Activated T-cell treated with anti-CD3 and anti-CD28 coated beads, Interleukin-2, amount 50 U/mL, for 72 hours (primary cell): ENCODE data around the gene CELA2A. TPM values are rescaled to one million over a fixed set of nuclear protein-coding genes. Genes with fewer than 3 reads are reported as not detected.
A peak's percentile ranks its signal among the peaks of the same experiment; 100 is the strongest.

Experiments
- ATAC-seq, 2 donors: fragments of 150-1000 bp; cut with Tn5 transposase; replicated peaks in 1 of 2; 2 replicates each; pipeline ENCODE4 v1.10.0; 2021; ENCODE audit warnings: moderate library complexity in 2 of 2, mild to moderate bottlenecking in 1 of 2
- DNase-seq, 2 donors: peaks; one replicate each; pipeline ENCODE4 v3.0.0; 2021 to 2022; ENCODE audit warnings: mixed read lengths in 1 of 2
- H3K27ac Mint-ChIP-seq: one replicate; pipeline ENCODE4 v1.8.0; 2022; ENCODE audit warnings: mild to moderate bottlenecking, moderate library complexity, mixed read lengths
- H3K27me3 Mint-ChIP-seq: one replicate; pipeline ENCODE4 v1.8.0; 2022; ENCODE audit warnings: low read depth, mixed read lengths
- H3K36me3 Mint-ChIP-seq, 2 donors: one replicate each; pipeline ENCODE4 v1.8.0; 2022; ENCODE audit warnings: mixed read lengths in 2 of 2, mild to moderate bottlenecking in 1 of 2; ENCODE audit not compliant: insufficient read depth in 2 of 2
- H3K4me1 Mint-ChIP-seq: one replicate; pipeline ENCODE4 v1.8.0; 2022; ENCODE audit warnings: low read depth, mixed read lengths
- H3K4me3 Mint-ChIP-seq, 2 donors: one replicate each; pipeline ENCODE4 v1.8.0; 2022; ENCODE audit warnings: mild to moderate bottlenecking in 2 of 2, mixed read lengths in 2 of 2, moderate library complexity in 2 of 2
- H3K9me3 Mint-ChIP-seq, 2 donors: one replicate each; pipeline ENCODE4 v1.8.0; 2022; ENCODE audit warnings: mixed read lengths in 2 of 2
- total RNA-seq, 2 donors: library from RNA; stranded (reverse); gene quantifications; one replicate each; pipeline ENCODE4 v1.2.3, GENCODE V29; 2022

Gene CELA2A
- total RNA-seq: not detected

GRCh38 chr1:15456313-15456954, at the start of gene CELA2A:
Gene CELA2A (plus strand): TSS chr1:15456732. CDS start chr1:15456754, 22 bp downstream.
- no peaks in the 10 kb centered on the region for H3K36me3 Mint-ChIP-seq
- H3K27ac Mint-ChIP-seq: no peak within 1 kb of the TSS
- peaks cover 7% of the 10 kb centered on the region for H3K27me3 Mint-ChIP-seq
- no peak within 1 kb of the TSS for H3K4me3 Mint-ChIP-seq
- H3K9me3 Mint-ChIP-seq: no peaks in the 10 kb centered on the region
- H3K4me1 Mint-ChIP-seq: no peaks in the 10 kb centered on the region
- ATAC-seq (no peak), DNase-seq (no peak)

DNA sequence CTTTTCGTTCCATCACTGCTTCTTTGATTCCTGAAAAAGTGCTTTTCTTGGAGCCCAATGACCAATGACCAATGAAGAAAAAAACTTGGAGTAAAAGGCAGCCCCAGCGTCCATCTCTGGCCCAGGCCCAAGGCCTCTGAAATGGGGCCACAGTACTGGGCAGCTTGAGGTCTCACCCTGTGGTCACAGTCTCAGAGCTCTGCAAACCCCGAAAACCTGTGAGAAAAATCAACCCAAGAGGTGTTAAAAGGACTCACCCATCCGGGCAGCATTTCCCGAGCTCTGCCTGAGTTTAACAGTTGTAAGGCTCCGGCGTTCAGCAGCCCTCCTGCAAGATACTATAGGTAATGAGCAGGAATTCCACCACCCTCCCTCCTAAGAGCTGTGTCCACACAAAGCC, 49.0 kb upstream of the CELA2A start:
- H3K9me3 Mint-ChIP-seq: no peaks in the 10 kb centered on the region
- ATAC-seq (no peak), DNase-seq (no peak)
- H3K27ac Mint-ChIP-seq: no peak overlapping the region
- H3K4me1 Mint-ChIP-seq: peaks cover 24% of the 10 kb centered on the region
- H3K36me3 Mint-ChIP-seq: peaks cover 0 to 3% of the 10 kb centered on the region in 2 donors
- peak overlapping the region in 1 of 2 donors; percentile 17 for H3K4me3 Mint-ChIP-seq
- H3K27me3 Mint-ChIP-seq: peaks cover 23% of the 10 kb centered on the region

- H3K27me3 Mint-ChIP-seq: peaks cover 23% of the 10 kb centered on the region
- no peak for ATAC-seq
Observed at GRCh38 chr1:15408890-15409387, 47.6 kb upstream of the CELA2A start.

GRCh38 chr1:15409388-15410222, 46.9 kb upstream of the CELA2A start, which contains the start of gene EFHD2:
Gene EFHD2 (plus strand): TSS chr1:15409888. CDS start chr1:15409972, 84 bp downstream.
- Mint-ChIP-seq H3K9me3 (no peaks in the 10 kb centered on the region), H3K4me3 (peak within 1 kb of the TSS; percentile 95 to 96), H3K4me1 (peaks cover 42% of the 10 kb centered on the region), H3K36me3 (peaks cover under 1 to 3% of the 10 kb centered on the region in 2 donors), H3K27ac (peak within 1 kb of the TSS; percentile 88), H3K27me3 (peaks cover 23% of the 10 kb centered on the region)
- DNase-seq (peak; percentile 88 to 89), ATAC-seq (peak; percentile 88 to 91)

More at GRCh38 chr1:15408890-15409387, 47.6 kb upstream of the CELA2A start:
- DNase-seq: no peak
- Mint-ChIP-seq H3K9me3 (no peaks in the 10 kb centered on the region), H3K4me3 (peak overlapping the region; percentile 95 to 96), H3K4me1 (peaks cover 35% of the 10 kb centered on the region), H3K27ac (no peak overlapping the region), H3K36me3 (peaks cover 0 to 3% of the 10 kb centered on the region in 2 donors)

- Mint-ChIP-seq H3K4me1 (peaks cover 49% of the 10 kb centered on the region), H3K36me3 (peaks cover 3 to 4% of the 10 kb centered on the region in 2 donors), H3K27me3 (peaks cover 23% of the 10 kb centered on the region), H3K9me3 (no peaks in the 10 kb centered on the region), H3K4me3 (peak overlapping the region; percentile 95 to 96), H3K27ac (peak overlapping the region; percentile 88)
- no peak for DNase-seq
- ATAC-seq: no peak
Observed at GRCh38 chr1:15410223-15410883, 46.2 kb upstream of the CELA2A start.

GRCh38 chr1:15410884-15411245, 45.7 kb upstream of the CELA2A start:
- H3K4me3 Mint-ChIP-seq: peak overlapping the region; percentile 95 to 96
- peaks cover 23% of the 10 kb centered on the region for H3K27me3 Mint-ChIP-seq
- peaks cover 3 to 4% of the 10 kb centered on the region in 2 donors for H3K36me3 Mint-ChIP-seq
- peak overlapping the region; percentile 88 for H3K27ac Mint-ChIP-seq
- ATAC-seq (no peak), DNase-seq (peak in 1 of 2 donors; percentile 25)
- H3K4me1 Mint-ChIP-seq: peaks cover 54% of the 10 kb centered on the region
- H3K9me3 Mint-ChIP-seq: no peaks in the 10 kb centered on the region

GRCh38 chr1:15411593-15412137, 44.9 kb upstream of the CELA2A start:
- peak; percentile 61 to 62 for DNase-seq
- Mint-ChIP-seq H3K4me3 (peak overlapping the region; percentile 95 to 96), H3K27ac (peak overlapping the region; percentile 73), H3K4me1 (peaks cover 62% of the 10 kb centered on the region), H3K9me3 (no peaks in the 10 kb centered on the region), H3K27me3 (peaks cover 22% of the 10 kb centered on the region), H3K36me3 (peaks cover 3 to 4% of the 10 kb centered on the region in 2 donors)
- ATAC-seq: peak; percentile 39 to 46

GRCh38 chr1:15412175-15412800, 44.2 kb upstream of the CELA2A start:
- ATAC-seq (peak; percentile 66 to 72), DNase-seq (peak; percentile 68 to 72)
- Mint-ChIP-seq H3K4me1 (peaks cover 69% of the 10 kb centered on the region), H3K9me3 (no peaks in the 10 kb centered on the region), H3K36me3 (peaks cover 3 to 4% of the 10 kb centered on the region in 2 donors), H3K27ac (peak overlapping the region; percentile 73), H3K27me3 (peaks cover 16% of the 10 kb centered on the region), H3K4me3 (peak overlapping the region; percentile 95 to 96)

DNA sequence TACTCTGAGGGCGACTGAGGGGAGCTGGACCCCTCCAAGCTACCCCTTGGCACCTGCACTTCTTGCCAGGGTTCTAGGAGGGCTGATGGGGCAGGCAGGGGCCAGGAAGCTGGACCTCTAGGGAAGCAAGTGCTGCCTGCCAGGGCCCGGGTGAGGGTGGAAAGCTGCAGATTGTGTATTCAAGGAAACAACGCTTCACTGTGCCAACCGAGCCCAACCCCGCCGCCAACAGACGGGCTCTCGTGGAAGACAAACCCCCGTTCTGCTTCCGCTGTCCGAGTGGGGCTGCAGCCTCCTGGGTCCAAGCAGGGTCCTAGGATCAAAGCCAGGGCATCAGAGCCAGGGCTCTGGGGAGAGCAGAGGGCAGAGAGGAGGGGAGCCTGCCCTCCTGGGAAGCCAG, 43.7 kb upstream of the CELA2A start:
- Mint-ChIP-seq H3K4me1 (peaks cover 74% of the 10 kb centered on the region), H3K9me3 (no peaks in the 10 kb centered on the region), H3K36me3 (peaks cover 3 to 4% of the 10 kb centered on the region in 2 donors), H3K4me3 (peak overlapping the region; percentile 95 to 96), H3K27ac (no peak overlapping the region), H3K27me3 (peaks cover 11% of the 10 kb centered on the region)
- no peak for DNase-seq
- ATAC-seq: no peak

DNA sequence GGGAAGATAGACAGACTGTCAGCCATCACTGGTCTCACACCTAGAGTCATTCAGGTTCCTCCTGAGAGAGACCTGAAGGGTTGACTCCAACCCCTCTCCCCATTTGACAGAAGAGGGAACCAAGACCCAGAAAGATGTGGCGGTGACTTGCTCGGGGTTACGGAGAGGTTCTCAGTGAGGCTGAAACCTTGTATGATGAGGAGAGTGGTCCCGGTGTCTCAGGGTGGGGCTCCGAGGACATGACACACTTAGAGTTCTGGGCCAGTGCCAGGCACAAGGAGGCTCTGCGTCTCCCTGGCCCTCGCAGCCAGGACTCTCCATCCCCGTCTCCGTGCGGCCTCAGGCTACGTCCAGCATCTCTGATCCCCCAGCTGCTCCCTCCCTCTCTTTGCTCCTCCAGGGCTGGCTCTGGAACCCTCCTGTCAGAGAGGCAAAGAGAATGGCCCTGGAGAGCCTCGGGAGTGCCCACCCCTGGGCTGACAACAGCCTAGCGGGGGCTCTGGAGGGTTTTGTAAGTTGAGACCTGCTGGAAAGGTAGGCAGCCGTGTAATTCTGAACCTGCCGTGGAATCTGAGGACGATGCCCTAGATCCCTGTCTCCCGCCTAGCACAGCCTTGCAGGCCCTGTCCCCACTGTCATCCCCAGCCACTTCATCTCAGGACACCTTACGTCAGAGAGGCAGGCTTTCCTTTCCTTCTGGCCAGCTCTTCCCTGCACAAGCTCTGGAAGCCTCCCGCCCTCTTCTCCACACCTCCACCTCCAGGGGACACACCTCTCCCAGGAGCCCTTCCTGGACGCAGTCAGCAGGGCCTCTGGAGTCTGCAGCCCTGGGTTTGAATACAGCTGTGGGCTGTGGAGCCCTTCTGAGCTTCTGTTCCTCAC, 42.7 kb upstream of the CELA2A start:
- Mint-ChIP-seq H3K9me3 (no peaks in the 10 kb centered on the region), H3K4me3 (no peak overlapping the region), H3K27ac (no peak overlapping the region), H3K36me3 (peaks cover 3 to 4% of the 10 kb centered on the region in 2 donors), H3K4me1 (peaks cover 76% of the 10 kb centered on the region), H3K27me3 (peaks cover 5% of the 10 kb centered on the region)
- DNase-seq (no peak), ATAC-seq (no peak)

GRCh38 chr1:15414445-15414983, 42.0 kb upstream of the CELA2A start:
- no peak overlapping the region for H3K4me3 Mint-ChIP-seq
- no peaks in the 10 kb centered on the region for H3K27me3 Mint-ChIP-seq
- H3K4me1 Mint-ChIP-seq: peaks cover 72% of the 10 kb centered on the region
- DNase-seq: no peak
- H3K27ac Mint-ChIP-seq: no peak overlapping the region
- H3K9me3 Mint-ChIP-seq: no peaks in the 10 kb centered on the region
- ATAC-seq: no peak
- peaks cover 3 to 4% of the 10 kb centered on the region in 2 donors for H3K36me3 Mint-ChIP-seq
